ENCODE measurements around the gene RNF7. TPM values are rescaled to one million over a fixed set of nuclear protein-coding genes. Genes with fewer than 3 reads are reported as not detected.

RNF7 gene
- total RNA-seq, 4 donors from 2014 or later: 67.9 to 89.8 (median 77.4) TPM

DNA sequence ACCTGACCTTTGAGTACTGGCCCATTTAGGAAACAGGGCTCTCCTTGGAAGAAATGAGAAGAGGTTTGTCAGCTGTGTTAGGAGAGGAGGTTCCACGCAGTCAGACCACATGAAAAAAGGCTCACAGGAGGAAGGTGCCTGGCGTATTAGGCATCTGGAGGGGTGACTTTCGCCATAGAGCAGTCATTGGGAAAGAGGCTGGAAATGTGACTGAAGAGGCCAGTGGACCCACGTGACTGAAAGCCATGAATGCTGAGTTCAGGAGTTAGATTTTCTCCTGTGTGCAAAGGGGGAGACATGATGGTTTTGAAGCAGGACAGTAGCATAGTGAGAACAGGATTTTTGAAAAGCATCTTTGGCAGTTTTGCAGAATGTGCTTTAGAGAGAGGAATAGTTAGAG lies 29.7 kb upstream of the RNF7 start:
- DNase-seq (ENCODE audit: low spot score) (no peak), ATAC-seq (ENCODE audit: low FRiP score) (no peak)
- no peak for TF ChIP-seq CTCF (IDR thresholded peaks at IDR 0.05)

DNA sequence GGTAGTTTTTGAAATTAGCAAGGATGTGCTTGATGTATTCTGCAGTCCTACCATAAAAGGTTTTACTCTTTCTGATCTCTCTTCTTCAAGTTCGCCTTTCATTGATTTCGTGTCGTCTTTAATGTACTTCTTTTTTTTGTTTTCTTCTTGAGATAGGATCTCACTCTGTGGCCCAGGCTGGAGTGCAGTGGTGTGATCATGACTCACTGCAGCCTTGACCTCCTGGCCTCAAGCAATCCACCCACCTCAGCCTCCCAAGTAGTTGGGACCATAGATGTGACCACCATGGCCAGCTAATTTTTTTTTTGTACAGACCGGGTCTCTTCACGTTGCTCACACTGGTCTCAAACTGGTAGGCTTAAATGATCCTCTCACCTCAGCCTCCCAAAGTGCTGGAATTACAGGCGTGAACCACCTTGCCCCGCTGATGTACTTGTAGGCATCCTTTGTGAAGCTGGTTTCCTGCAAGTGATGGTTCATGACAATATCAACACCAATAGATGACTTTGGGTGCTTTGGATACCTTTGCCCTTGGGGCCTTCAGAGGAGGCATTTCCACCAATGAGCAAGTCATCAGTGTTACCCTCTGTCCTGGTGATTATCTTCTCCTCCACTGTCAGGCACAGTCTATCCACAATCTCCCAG lies 28.9 kb upstream of the RNF7 start:
- TF ChIP-seq CTCF (IDR thresholded peaks at IDR 0.05): no peak
- ATAC-seq (ENCODE audit: low FRiP score) (no peak), DNase-seq (ENCODE audit: low spot score) (no peak)

- DNase-seq (ENCODE audit: low spot score): no peak
Observed at GRCh38 chr3:141710121-141710520, 28.0 kb upstream of the RNF7 start.

GRCh38 chr3:141710888-141711616 lies 27.0 kb upstream of the RNF7 start:
- DNase-seq (ENCODE audit: low spot score) (no peak), ATAC-seq (ENCODE audit: low FRiP score) (peak; percentile 44)
- no peak for TF ChIP-seq CTCF (IDR thresholded peaks at IDR 0.05)

More at GRCh38 chr3:141710121-141710520, 28.0 kb upstream of the RNF7 start:
- TF ChIP-seq CTCF (IDR thresholded peaks at IDR 0.05): no peak
- no peak for ATAC-seq (ENCODE audit: low FRiP score)

DNA sequence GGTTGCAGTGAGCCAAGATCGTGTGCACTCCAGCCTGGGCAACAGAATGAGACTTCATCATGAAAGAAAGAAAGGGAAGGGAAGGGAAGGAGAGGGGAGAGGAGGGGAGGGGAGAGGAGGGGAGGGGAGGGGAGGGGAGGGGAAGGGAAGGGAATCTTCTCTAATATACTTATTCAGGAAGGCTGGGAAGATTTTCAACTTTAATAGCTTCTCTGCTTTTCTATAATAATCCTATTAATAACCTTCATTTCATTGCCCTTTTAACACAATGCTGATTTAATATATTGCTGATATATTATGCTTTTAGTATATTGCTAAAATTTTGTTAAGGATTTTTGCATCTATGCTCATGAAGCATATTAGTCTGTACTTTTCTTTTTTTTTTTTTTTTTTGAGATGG lies 23.4 kb upstream of the RNF7 start:
- no peak for DNase-seq (ENCODE audit: low spot score)
- no peak for TF ChIP-seq CTCF (IDR thresholded peaks at IDR 0.05)
- ATAC-seq (ENCODE audit: low FRiP score): no peak

DNA sequence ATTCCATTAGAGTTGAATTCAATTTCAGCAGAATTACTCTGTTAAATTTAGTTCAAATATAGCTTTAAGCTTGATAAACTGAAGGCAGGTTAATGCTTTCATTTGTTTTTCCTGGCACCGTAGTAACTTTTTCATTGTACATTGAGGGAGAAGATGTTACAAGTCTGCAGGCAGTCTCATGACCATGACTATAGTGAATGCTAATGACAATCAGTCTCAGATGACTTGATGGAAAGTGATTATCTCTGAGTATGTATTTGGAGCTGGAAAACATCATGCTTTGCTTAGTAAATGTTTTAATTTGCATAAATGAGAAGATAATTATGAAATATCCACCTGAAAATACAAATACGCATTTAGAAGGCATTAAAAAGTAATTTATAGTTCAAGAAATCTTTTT lies 16.0 kb upstream of the RNF7 start:
- TF ChIP-seq CTCF (IDR thresholded peaks at IDR 0.05): no peak
- DNase-seq (ENCODE audit: low spot score): no peak
- ATAC-seq (ENCODE audit: low FRiP score): no peak

GRCh38 chr3:141722648-141723047 lies 15.4 kb upstream of the RNF7 start:
- DNase-seq (ENCODE audit: low spot score) (no peak), ATAC-seq (ENCODE audit: low FRiP score) (no peak)
- TF ChIP-seq CTCF (IDR thresholded peaks at IDR 0.05): no peak

Data from omental fat pad (tissue), 4 donors.